CD1c-positive myeloid dendritic cell (primary cell): ENCODE data around the gene NRTN.

Experiments
- DNase-seq: peaks from one replicate; pipeline ENCODE4 v3.0.0-alpha.2; 2016; ENCODE audit errors: extremely low spot score

NRTN gene

GRCh38 chr19:5814852-5815246, 10.0 kb downstream of the NRTN start:
- DNase-seq = no peak

- DNase-seq = no peak
These were observed 12.4 kb downstream of the NRTN start for GRCh38 chr19:5817218-5817617.

- no peak for DNase-seq
These were observed 13.7 kb downstream of the NRTN start for GRCh38 chr19:5818594-5818993.

- DNase-seq = no peak
These were observed 15.9 kb downstream of the NRTN start for GRCh38 chr19:5820785-5821184.

GRCh38 chr19:5821521-5822180, 16.8 kb downstream of the NRTN start:
- no peak for DNase-seq

GRCh38 chr19:5822181-5822844, 17.4 kb downstream of the NRTN start:
- no peak for DNase-seq

GRCh38 chr19:5823579-5824281, 18.9 kb downstream of the NRTN start:
- no peak for DNase-seq

- no peak for DNase-seq
These were observed 19.9 kb downstream of the NRTN start for GRCh38 chr19:5824751-5825150.

GRCh38 chr19:5825178-5825577, 20.3 kb downstream of the NRTN start:
- peak; percentile 38 for DNase-seq

GRCh38 chr19:5826531-5827341, 21.9 kb downstream of the NRTN start:
- peak; percentile 60 for DNase-seq

- no peak for DNase-seq
These were observed 22.5 kb downstream of the NRTN start for GRCh38 chr19:5827342-5827890.

GRCh38 chr19:5827891-5828660, 23.2 kb downstream of the NRTN start:
- DNase-seq = peak; percentile 97

GRCh38 chr19:5828661-5829566, 24.0 kb downstream of the NRTN start:
- DNase-seq = no peak

- DNase-seq = no peak
These were observed 24.9 kb downstream of the NRTN start for GRCh38 chr19:5829567-5830310.

GRCh38 chr19:5831159-5831558, 26.3 kb downstream of the NRTN start:
- no peak for DNase-seq

GRCh38 chr19:5832061-5832460, 27.2 kb downstream of the NRTN start:
- no peak for DNase-seq

- no peak for DNase-seq
These were observed 27.8 kb downstream of the NRTN start for GRCh38 chr19:5832527-5833216.

- DNase-seq = no peak
These were observed 33.0 kb downstream of the NRTN start for GRCh38 chr19:5837761-5838352.
